ENCODE data around the gene AKT3.

The AKT3 gene

GRCh38 chr1:243557866-243558265 is 292.2 kb downstream of the AKT3 start:
- H3K27me3 ChIP-seq (ENCODE audit: control insufficient read depth, low read length): 0 out of 2 replicates have a peak, but pooled peaks cover 2% of the 10 kb centered on the region
- H3K79me2 ChIP-seq (ENCODE audit: control insufficient read depth, low read length): no peaks in the 10 kb centered on the region
- no peak for TF ChIP-seq CTCF (IDR thresholded peaks at IDR 0.05; ENCODE audit: low read depth, low read length, poor library complexity, severe bottlenecking)
- TF ChIP-seq EZH2phosphoT487 (IDR thresholded peaks at IDR 0.05; ENCODE audit: borderline replicate concordance, low read length): no peak
- no peak overlapping the region for H3K4me3 ChIP-seq (ENCODE audit: low read length)
- H3K36me3 ChIP-seq (ENCODE audit: control insufficient read depth, low read length): no peaks in the 10 kb centered on the region
- no peaks in the 10 kb centered on the region for H4K20me1 ChIP-seq (ENCODE audit: control insufficient read depth, insufficient read depth, low read depth, low read length)
- no peaks in the 10 kb centered on the region for H3K9me2 ChIP-seq (replicated peaks; ENCODE audit: control insufficient read depth, low read length)
- H3K4me2 ChIP-seq (ENCODE audit: low read length): no peak overlapping the region
- H3F3A ChIP-seq (ENCODE audit: control insufficient read depth, insufficient read depth): no peaks in the 10 kb centered on the region
- H3K4me1 ChIP-seq (ENCODE audit: control insufficient read depth, low read length): no peaks in the 10 kb centered on the region
- H3K27ac ChIP-seq (ENCODE audit: low read depth, low read length): no peak overlapping the region
- H3K9me3 ChIP-seq (ENCODE audit: control insufficient read depth, insufficient read depth, low read length): no peaks in the 10 kb centered on the region

- Histone ChIP-seq H4K20me1 (ENCODE audit: control insufficient read depth, insufficient read depth, low read depth, low read length) (no peaks in the 10 kb centered on the region), H3K27ac (ENCODE audit: low read depth, low read length) (no peak overlapping the region), H3K9me2 (replicated peaks; ENCODE audit: control insufficient read depth, low read length) (no peaks in the 10 kb centered on the region), H3K4me3 (ENCODE audit: low read length) (no peak overlapping the region), H3K9me3 (ENCODE audit: control insufficient read depth, insufficient read depth, low read length) (no peaks in the 10 kb centered on the region), H3K4me2 (ENCODE audit: low read length) (no peak overlapping the region), H3K4me1 (ENCODE audit: control insufficient read depth, low read length) (no peaks in the 10 kb centered on the region), H3F3A (ENCODE audit: control insufficient read depth, insufficient read depth) (no peaks in the 10 kb centered on the region), H3K36me3 (ENCODE audit: control insufficient read depth, low read length) (no peaks in the 10 kb centered on the region), H3K27me3 (ENCODE audit: control insufficient read depth, low read length) (0 out of 2 replicates have a peak, but pooled peaks cover 2% of the 10 kb centered on the region), H3K79me2 (ENCODE audit: control insufficient read depth, low read length) (no peaks in the 10 kb centered on the region)
- TF ChIP-seq CTCF (IDR thresholded peaks at IDR 0.05; ENCODE audit: low read depth, low read length, poor library complexity, severe bottlenecking) (no peak), EZH2phosphoT487 (IDR thresholded peaks at IDR 0.05; ENCODE audit: borderline replicate concordance, low read length) (no peak)
Measured at GRCh38 chr1:243554686-243555085, 295.4 kb downstream of the AKT3 start.

DNA sequence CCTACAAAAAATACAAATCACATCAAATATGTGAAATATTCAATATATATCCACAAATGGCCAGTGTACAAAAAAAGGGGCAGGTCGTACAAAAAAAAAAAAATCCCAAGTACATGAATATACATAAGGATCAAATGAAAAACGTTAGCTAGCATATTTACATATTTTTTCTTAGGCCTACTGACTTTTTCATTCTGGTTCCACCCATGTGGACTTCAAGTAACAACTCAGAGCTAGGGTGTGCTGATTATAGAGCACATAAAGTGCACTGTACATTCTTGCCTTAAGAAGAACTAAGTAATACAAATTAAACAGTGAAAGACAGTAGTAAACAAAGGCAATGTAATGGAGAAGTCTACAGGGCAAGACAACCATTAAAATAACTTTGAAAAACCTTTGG is 297.0 kb downstream of the AKT3 start:
- no peaks in the 10 kb centered on the region for H3K4me1 ChIP-seq (ENCODE audit: control insufficient read depth, low read length)
- TF ChIP-seq CTCF (IDR thresholded peaks at IDR 0.05; ENCODE audit: low read depth, low read length, poor library complexity, severe bottlenecking) (no peak), EZH2phosphoT487 (IDR thresholded peaks at IDR 0.05; ENCODE audit: borderline replicate concordance, low read length) (no peak)
- no peaks in the 10 kb centered on the region for H3K79me2 ChIP-seq (ENCODE audit: control insufficient read depth, low read length)
- no peaks in the 10 kb centered on the region for H3K9me3 ChIP-seq (ENCODE audit: control insufficient read depth, insufficient read depth, low read length)
- no peaks in the 10 kb centered on the region for H3F3A ChIP-seq (ENCODE audit: control insufficient read depth, insufficient read depth)
- no peaks in the 10 kb centered on the region for H4K20me1 ChIP-seq (ENCODE audit: control insufficient read depth, insufficient read depth, low read depth, low read length)
- H3K27ac ChIP-seq (ENCODE audit: low read depth, low read length): no peak overlapping the region
- no peaks in the 10 kb centered on the region for H3K9me2 ChIP-seq (replicated peaks; ENCODE audit: control insufficient read depth, low read length)
- no peaks in the 10 kb centered on the region for H3K36me3 ChIP-seq (ENCODE audit: control insufficient read depth, low read length)
- 0 out of 2 replicates have a peak, but pooled peaks cover 2% of the 10 kb centered on the region for H3K27me3 ChIP-seq (ENCODE audit: control insufficient read depth, low read length)
- no peak overlapping the region for H3K4me3 ChIP-seq (ENCODE audit: low read length)
- H3K4me2 ChIP-seq (ENCODE audit: low read length): no peak overlapping the region
